NCI-H1694 (cell line): Measurements from ENCODE around the gene OR6X1.
"Not testable (repeated sequence)": the region's sequence is repeated elsewhere in the genome, so short reads cannot be mapped to it uniquely, and the experiment has no call there.

Experiments used
- DNase-seq: peaks from one replicate; lab custom pipeline; 2025; lab: John Stamatoyannopoulos, UW

The OR6X1 gene

DNA sequence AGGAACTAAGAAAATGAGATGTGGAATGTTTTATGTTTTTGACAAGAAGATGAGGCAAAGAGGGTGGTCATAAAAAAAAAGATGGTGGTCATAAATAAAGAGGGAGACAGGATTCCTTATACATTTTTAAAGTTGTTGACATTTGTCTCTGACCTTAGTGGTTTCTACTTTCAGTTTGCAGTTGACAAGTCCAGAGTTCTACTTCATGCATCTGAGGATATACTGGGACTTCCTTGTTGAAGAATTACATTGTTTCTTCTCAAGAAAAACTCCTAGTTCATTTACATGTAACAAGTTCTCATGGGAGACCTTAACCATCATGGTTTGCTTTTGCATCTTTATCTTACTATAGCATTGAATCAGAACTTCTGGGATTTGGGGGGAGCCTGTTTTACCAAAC is 1.2 kb downstream of the OR6X1 start:
- DNase-seq: no peak

GRCh38 chr11:123751781-123752180 is 2.5 kb downstream of the OR6X1 start:
- no peak for DNase-seq

GRCh38 chr11:123748349-123748748 is 6.0 kb downstream of the OR6X1 start:
- not testable (repeated sequence) for DNase-seq

- no peak for DNase-seq
These were observed 8.4 kb downstream of the OR6X1 start for GRCh38 chr11:123745764-123746451.

DNA sequence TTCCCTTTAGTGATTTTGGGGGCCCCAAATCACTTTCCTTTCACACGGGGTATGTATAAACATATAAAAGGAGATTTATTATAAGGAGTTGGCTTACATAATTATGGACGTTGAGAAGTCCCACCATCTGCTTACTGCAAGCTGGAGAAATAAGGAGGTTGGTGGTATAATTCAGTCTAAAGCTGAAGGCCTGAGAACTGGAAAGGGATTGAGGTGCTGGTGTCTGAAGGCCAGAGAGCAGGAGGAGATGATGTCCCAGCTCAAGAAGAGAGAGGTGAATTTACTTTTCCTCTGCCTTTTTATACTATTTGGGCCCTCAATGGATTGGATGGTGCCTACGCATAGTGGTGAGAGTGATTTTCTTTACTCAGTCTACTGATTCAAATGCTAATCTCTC is 11.6 kb downstream of the OR6X1 start:
- DNase-seq: no peak

DNA sequence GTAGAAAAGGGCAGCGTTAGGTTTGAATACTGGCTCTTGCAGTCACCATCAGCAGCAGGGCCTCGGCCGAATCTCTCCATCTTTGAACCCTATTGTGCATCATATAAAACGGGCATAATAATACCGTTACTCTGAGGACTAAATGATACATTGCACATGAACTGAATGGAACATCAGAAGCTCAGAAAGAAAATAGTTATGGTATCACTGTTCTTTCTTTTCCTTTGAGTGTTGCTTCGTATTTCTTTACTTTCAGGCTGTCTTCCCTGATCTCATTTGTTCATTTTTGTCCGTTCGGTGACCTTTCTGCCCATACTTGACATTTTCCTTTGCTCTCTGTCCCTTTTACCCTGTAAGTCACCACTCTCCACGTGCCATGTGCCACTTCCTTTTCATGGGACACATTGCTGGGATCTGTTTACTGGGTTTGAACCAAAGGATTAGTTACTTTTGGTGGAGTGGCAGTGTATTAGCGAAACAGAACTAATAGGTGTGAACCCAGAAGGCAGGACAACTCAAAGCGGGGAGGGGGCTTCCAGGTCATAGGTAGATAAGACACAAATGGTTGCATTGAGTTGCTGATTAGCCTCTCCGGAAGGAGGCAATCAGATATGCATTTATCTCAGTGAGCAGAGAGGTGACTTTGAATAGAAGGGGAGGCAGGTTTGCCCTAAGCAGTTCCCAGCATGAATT is 12.1 kb downstream of the OR6X1 start:
- no peak for DNase-seq

DNA sequence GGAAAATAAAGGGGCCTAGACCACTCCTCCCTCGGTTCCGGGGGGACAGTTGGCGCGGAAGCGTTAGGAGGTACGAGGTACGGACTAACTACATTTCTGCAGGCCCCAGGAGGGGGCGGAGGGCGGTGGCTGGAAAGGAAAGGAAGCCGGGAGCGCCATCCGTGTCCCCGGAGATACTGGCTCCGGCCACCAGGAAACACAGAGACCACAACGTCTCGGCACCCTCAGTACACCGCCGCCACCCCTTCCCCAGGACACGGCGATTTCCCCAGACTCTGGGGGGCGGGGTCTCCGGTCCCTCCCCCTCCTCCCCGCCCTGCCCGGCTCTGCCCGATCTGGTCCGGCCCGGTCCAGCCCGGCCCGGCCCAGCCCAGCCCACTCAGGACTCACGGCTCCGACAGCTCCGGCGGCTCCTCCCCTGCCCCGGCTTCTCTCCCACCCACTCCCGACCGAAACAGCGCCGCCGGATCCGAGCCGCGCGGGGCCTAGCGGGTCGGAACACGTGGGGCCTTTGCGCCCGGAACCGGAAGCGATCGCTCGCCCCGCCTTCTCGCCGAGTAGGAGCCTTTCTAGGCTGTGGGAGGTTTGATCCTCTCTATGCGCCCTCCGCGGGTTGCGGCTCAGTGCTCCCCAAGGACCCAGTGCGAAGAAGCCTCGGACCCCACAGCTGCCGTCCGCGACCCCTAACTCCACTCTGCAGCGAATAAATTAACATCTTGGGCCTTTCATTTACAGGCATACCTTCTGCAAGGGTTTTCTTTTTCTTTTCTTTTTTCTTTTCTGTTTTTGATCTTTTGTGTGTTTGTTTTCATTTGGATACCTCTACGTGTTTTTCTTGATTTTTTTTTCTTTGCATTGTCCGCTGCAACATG is 12.9 kb downstream of the OR6X1 start, which contains the start of gene ZNF202:
ZNF202 (minus strand) TSS at position 502 of the 872 bp plus-strand sequence. CDS start 10,772 bp downstream, outside the sequence.
- peak; percentile 50 for DNase-seq

GRCh38 chr11:123740787-123741158 is 13.5 kb downstream of the OR6X1 start:
- DNase-seq: no peak

DNA sequence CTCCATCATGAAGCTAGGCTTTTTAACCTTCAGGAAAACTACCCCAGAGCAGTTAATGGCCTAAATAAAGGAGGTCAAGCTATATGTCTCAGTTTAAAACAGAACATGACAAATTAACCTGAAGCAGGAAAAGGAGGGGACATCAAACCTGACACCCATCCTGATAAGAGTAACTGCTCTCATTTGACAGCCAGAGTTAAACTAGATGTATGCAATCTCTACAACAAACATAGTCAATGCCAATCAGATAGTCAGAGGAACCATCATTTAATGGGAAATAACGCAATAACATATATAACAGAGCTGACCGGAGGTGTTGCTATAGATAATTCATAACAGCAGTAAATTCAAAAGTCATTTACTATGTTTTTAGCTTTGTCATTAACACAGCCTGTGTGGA is 15.9 kb downstream of the OR6X1 start:
- no peak for DNase-seq

- DNase-seq: no peak
These were observed 17.5 kb downstream of the OR6X1 start for GRCh38 chr11:123736769-123737168.

DNA sequence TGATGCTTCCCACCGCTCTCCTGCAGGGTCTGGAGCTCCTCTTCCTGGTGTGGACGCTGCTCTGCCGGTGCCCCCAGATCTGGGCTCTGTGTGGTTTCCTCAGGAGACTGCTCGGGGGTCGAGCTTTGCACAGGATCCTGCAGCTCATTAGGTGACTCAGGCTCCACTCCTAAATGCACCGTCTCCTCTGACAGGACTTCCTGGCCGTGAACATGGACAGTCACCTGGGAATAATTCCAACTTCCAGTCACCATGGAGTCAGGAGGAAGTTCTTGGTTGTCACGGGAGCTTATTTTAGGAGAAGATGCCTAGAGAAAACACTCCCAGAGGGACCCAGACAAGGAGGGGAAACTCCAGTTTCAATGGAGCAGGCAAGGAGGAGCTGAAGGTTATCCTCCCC is 24.7 kb downstream of the OR6X1 start:
- DNase-seq: no peak

GRCh38 chr11:123725995-123726655 is 28.2 kb downstream of the OR6X1 start:
- no peak for DNase-seq

GRCh38 chr11:123719452-123719851 is 34.9 kb downstream of the OR6X1 start:
- DNase-seq: no peak

- DNase-seq: no peak
These were observed 35.8 kb downstream of the OR6X1 start for GRCh38 chr11:123718469-123718868.

DNA sequence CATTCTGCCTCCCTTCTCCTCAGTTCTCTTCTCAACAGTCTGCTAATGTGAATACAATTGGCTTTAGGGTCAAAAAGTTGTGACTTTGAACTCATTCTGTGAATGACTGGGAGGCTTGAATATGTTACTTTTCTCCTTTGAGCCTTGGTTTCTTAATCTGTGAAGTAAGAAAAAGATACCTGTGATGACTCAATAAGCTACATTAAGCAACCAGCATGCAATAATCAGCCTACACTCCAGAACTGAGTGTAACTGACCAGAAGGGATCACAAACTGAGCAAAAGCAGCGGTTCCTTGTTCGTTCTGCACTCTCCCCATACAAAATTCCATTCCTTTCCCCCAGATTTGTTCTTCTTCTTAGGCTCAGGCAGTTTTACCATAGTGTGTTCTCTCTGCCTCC is 36.3 kb downstream of the OR6X1 start:
- no peak for DNase-seq

DNA sequence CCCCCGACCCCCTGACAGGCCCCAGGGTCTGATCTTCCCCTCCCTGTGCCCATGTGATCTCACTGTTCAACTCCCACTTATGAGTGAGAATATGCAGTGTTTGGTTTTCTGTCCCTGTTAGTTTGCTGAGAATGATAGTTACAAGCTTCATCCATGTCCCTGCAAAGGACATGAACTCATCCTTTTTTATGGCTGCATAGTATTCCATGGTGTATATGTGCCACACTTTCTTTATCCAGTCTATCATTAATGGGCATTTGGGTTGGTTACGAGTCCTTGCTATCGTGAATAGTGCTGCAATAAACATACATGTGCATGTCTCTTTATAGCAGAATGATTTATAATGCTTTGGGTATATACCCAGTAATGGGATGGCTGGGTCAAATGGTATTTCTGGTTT is 41.7 kb downstream of the OR6X1 start:
- not testable (repeated sequence) for DNase-seq

DNA sequence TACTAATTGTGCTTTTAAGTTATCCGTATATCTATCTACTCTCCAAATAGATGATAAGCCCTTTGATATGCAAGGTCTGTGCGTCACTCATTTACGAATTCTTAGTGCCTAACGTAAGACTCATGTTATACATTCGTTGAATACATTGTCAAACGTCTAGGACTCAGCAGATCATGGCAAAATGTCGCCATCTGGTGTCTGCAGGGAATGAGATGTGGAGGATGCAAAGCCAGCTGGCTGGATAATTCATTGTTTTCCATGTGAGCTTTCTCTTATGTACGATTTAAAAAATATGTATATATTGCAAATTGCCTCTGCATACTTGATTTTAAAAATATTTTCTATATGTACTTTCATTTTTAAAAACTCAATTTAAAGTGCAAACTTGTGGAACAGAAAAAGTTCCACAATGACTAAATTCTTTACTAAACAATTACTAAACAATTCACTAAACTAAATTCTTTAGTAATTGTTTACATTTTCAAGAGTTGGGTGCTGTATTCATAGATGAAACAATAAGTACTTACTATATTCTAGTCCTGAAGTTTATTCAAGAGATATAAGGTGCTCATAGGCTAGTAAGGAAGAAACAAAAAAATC is 46.6 kb downstream of the OR6X1 start:
- peak; percentile 31 for DNase-seq

- DNase-seq: no peak
These were observed 47.1 kb downstream of the OR6X1 start for GRCh38 chr11:123707206-123707605.

GRCh38 chr11:123704341-123704740 is 50.0 kb downstream of the OR6X1 start:
- DNase-seq: no peak
